ENCODE data around the gene LYL1. TPM values are rescaled to one million over a fixed set of nuclear protein-coding genes. Genes with fewer than 3 reads are reported as not detected.

LYL1 gene
- 5.8 and 6.1 TPM in 2 replicates for total RNA-seq

GRCh38 chr19:13102666-13103580 lies at the start of gene LYL1:
TSS of gene LYL1 (minus strand) at chr19:13102858. CDS start at chr19:13101171, 1,687 bp downstream.

GRCh38 chr19:13150187-13150930 lies 47.7 kb upstream of the LYL1 start, which contains the start of the genes IER2 and STX10:
TSS of gene IER2 (plus strand) at chr19:13150411. CDS start at chr19:13153187, 2,776 bp downstream.
TSS of gene STX10 (minus strand) at chr19:13150375. CDS start at chr19:13150173, 202 bp downstream.

DNA sequence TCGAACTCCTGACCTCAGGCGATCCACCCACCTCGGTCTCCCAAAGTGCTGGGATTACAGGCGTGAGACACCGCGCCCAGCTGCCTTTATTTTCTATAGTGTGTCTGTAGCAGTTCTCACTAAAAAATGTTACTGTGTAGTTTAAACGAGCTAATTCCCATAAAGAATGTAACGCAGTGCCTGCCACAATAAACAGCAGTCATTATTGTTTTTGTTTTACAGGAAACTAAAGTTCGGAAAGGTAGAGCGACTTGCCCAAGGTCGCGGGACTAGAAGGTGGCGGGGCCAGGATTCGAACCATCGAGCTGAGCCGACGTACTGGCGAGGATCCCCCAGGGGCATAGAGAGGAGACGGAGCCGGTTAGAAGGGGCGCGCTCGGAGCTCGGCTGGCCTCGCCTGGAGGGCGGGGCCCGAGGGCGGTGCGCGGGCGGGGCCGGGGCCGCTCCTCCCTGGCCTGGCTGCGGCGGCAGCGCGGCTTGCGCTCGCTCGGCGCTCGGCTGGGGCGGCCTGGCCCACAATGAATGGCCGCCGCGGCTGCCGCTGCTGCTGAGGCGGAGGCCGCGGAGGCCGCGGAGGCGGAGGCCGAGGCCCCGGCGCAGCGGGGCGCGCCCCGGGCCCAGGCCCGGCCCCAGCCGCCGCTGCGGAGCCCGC lies 15.2 kb upstream of the LYL1 start, which contains the start of gene NACC1:
Gene NACC1 (plus strand): TSS at position 493 of the 652 bp plus-strand sequence. CDS start 16,944 bp downstream, outside the sequence.

GRCh38 chr19:13116282-13117175 lies 13.9 kb upstream of the LYL1 start, which contains the start of gene TRMT1:
TSS of gene TRMT1 (minus strand) at chr19:13116740. CDS start at chr19:13116399, 341 bp downstream.

Other genes starting within 250 kb of the LYL1 start
- 42.4 and 52.9 TPM in 2 replicates for gene DNASE2, start 221.4 kb downstream of the LYL1 start, total RNA-seq
- gene KLF1, start 215.7 kb downstream of the LYL1 start, total RNA-seq: not detected in 2 replicates
- gene GCDH, start 211.7 kb downstream of the LYL1 start, total RNA-seq: 21.3 and 30.9 TPM in 2 replicates
- gene SYCE2, start 183.6 kb downstream of the LYL1 start, total RNA-seq: not detected in 2 replicates
- 42.8 and 50.0 TPM in 2 replicates for gene FARSA, start 169.1 kb downstream of the LYL1 start, total RNA-seq
- gene CALR, start 164.2 kb downstream of the LYL1 start, total RNA-seq: 809 and 1,214 TPM in 2 replicates
- gene RAD23A, start 157.0 kb downstream of the LYL1 start, total RNA-seq: 60.3 and 70.8 TPM in 2 replicates
- 47.1 and 57.1 TPM in 2 replicates for gene GADD45GIP1, start 145.6 kb downstream of the LYL1 start, total RNA-seq
- not detected in 2 replicates for gene DAND5, start 133.3 kb downstream of the LYL1 start, total RNA-seq
- 60.2 and 89.2 TPM in 2 replicates for gene NFIX, start 107.4 kb downstream of the LYL1 start, total RNA-seq
- 23.3 and 38.0 TPM in 2 replicates for gene TRMT1, start 13.9 kb upstream of the LYL1 start, total RNA-seq
- 37.4 and 49.7 TPM in 2 replicates for gene NACC1, start 15.4 kb upstream of the LYL1 start, total RNA-seq
- gene STX10, start 47.5 kb upstream of the LYL1 start, total RNA-seq: 54.9 and 59.7 TPM in 2 replicates
- 107 and 135 TPM in 2 replicates for gene IER2, start 47.6 kb upstream of the LYL1 start, total RNA-seq